ENCODE results near the gene VPS50.

Gene VPS50

DNA sequence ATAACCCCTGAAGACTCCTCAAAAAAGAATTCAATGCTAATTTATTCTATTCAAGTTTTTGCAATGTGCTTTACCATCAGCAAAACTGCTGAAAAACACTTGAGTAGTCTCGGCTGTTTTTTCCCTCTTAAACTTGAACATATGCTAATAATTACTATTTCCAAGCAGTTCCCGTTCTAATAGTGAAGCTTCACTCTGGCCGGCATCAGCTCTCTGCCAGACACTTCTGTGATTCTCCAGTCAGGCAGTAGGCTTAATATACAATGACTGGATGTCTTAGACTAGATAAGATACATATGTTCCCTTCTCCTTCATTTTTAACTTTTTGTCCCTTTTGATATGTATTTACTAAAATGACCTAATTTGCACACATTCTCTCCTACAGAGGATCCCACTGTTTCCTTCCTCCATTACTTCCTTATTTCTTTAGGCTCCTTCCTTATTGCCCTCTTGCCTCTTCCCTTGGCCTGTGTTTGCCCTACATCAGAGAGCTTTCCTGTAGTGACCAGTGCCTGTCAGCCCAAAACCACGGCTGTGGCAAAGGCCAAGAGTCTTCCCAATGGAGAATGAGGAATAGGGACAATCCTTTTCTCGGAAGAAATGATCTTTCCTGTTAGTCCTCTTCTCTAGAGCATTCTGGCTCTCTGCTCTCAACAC is 29.4 kb upstream of the VPS50 start:
- Histone ChIP-seq H3K79me2 (ENCODE audit: insufficient read depth, low read length) (no peaks in the 10 kb centered on the region), H3K9ac (ENCODE audit: low read depth, low read length, poor library complexity, severe bottlenecking) (no peak overlapping the region), H4K20me1 (ENCODE audit: insufficient read depth, low read length, poor library complexity, severe bottlenecking) (no peaks in the 10 kb centered on the region), H2AFZ (ENCODE audit: low read length) (no peak overlapping the region), H3F3A (ENCODE audit: low read depth) (no peaks in the 10 kb centered on the region), H3K27me3 (ENCODE audit: insufficient read depth, low read length, poor library complexity, severe bottlenecking) (peaks cover 10% of the 10 kb centered on the region), H3K4me2 (ENCODE audit: low read depth, low read length, poor library complexity, severe bottlenecking) (no peak overlapping the region), H3K4me1 (ENCODE audit: insufficient read depth, low read length, poor library complexity, severe bottlenecking) (no peaks in the 10 kb centered on the region), H3K9me2 (replicated peaks; ENCODE audit: low read depth, low read length) (no peaks in the 10 kb centered on the region), H3K4me3 (ENCODE audit: low read length, poor library complexity, severe bottlenecking) (no peak overlapping the region), H3K9me3 (ENCODE audit: insufficient read depth, low read depth, low read length) (no peaks in the 10 kb centered on the region), H3K36me3 (ENCODE audit: insufficient read depth, low read length) (no peaks in the 10 kb centered on the region)
- no peak for TF ChIP-seq EZH2phosphoT487 (IDR thresholded peaks at IDR 0.05; ENCODE audit: borderline replicate concordance)
- TF ChIP-seq, protein P1, sequence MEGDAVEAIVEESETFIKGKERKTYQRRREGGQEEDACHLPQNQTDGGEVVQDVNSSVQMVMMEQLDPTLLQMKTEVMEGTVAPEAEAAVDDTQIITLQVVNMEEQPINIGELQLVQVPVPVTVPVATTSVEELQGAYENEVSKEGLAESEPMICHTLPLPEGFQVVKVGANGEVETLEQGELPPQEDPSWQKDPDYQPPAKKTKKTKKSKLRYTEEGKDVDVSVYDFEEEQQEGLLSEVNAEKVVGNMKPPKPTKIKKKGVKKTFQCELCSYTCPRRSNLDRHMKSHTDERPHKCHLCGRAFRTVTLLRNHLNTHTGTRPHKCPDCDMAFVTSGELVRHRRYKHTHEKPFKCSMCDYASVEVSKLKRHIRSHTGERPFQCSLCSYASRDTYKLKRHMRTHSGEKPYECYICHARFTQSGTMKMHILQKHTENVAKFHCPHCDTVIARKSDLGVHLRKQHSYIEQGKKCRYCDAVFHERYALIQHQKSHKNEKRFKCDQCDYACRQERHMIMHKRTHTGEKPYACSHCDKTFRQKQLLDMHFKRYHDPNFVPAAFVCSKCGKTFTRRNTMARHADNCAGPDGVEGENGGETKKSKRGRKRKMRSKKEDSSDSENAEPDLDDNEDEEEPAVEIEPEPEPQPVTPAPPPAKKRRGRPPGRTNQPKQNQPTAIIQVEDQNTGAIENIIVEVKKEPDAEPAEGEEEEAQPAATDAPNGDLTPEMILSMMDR (conservative IDR thresholded peaks at IDR 0.05; ENCODE audit: low read length) = no peak

DNA sequence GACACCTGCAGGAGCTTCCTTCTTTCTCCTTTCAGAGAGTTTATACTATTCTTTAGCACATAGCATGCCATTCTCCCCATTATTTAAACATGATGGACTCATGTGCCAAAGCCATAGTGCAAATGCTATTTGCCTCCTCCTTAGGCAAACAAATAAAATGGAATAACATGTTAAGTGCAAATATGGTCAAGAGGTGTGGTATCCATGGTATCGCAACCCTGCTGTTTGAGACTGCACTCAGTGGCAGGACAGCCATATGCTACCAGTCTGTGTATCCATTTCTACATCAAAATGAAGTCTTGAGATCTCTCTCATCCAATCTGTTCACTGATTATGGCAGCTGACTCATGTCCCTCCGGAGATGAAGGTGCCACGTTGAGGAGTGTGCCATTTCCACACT is 28.7 kb upstream of the VPS50 start:
- Histone ChIP-seq H3K4me1 (ENCODE audit: insufficient read depth, low read length, poor library complexity, severe bottlenecking) (no peaks in the 10 kb centered on the region), H2AFZ (ENCODE audit: low read length) (no peak overlapping the region), H3K36me3 (ENCODE audit: insufficient read depth, low read length) (no peaks in the 10 kb centered on the region), H3K9me3 (ENCODE audit: insufficient read depth, low read depth, low read length) (no peaks in the 10 kb centered on the region), H3K9me2 (replicated peaks; ENCODE audit: low read depth, low read length) (no peaks in the 10 kb centered on the region), H3K79me2 (ENCODE audit: insufficient read depth, low read length) (no peaks in the 10 kb centered on the region), H3K4me3 (ENCODE audit: low read length, poor library complexity, severe bottlenecking) (no peak overlapping the region), H3F3A (ENCODE audit: low read depth) (no peaks in the 10 kb centered on the region), H4K20me1 (ENCODE audit: insufficient read depth, low read length, poor library complexity, severe bottlenecking) (no peaks in the 10 kb centered on the region), H3K9ac (ENCODE audit: low read depth, low read length, poor library complexity, severe bottlenecking) (no peak overlapping the region), H3K27me3 (ENCODE audit: insufficient read depth, low read length, poor library complexity, severe bottlenecking) (peaks cover 12% of the 10 kb centered on the region), H3K4me2 (ENCODE audit: low read depth, low read length, poor library complexity, severe bottlenecking) (no peak overlapping the region)
- TF ChIP-seq, protein P1 (conservative IDR thresholded peaks at IDR 0.05; ENCODE audit: low read length) = no peak
- no peak for TF ChIP-seq EZH2phosphoT487 (IDR thresholded peaks at IDR 0.05; ENCODE audit: borderline replicate concordance)

DNA sequence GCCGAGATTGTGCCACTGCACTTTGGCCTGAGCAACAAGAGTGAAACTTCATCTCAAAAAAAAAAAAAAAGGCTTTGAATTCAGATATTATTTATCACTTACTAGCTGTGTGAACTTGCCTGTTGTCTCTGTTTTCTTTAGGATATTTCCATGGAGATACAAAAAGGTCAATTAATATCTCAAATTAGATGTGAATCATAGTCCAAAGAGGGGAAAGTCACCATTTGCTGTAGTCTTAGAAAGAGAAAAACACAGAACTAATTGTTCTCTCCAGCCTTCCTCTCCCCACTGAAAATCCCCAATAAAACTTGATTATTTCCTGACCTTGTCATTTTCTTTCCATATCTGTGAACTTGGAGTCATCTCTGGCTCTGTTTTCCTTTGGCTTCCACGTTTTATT is 27.1 kb upstream of the VPS50 start:
- H3K79me2 ChIP-seq (ENCODE audit: insufficient read depth, low read length) = no peaks in the 10 kb centered on the region
- no peaks in the 10 kb centered on the region for H4K20me1 ChIP-seq (ENCODE audit: insufficient read depth, low read length, poor library complexity, severe bottlenecking)
- H3K4me2 ChIP-seq (ENCODE audit: low read depth, low read length, poor library complexity, severe bottlenecking) = no peak overlapping the region
- H3K9me3 ChIP-seq (ENCODE audit: insufficient read depth, low read depth, low read length) = no peaks in the 10 kb centered on the region
- H3K4me1 ChIP-seq (ENCODE audit: insufficient read depth, low read length, poor library complexity, severe bottlenecking) = no peaks in the 10 kb centered on the region
- H3F3A ChIP-seq (ENCODE audit: low read depth) = no peaks in the 10 kb centered on the region
- no peaks in the 10 kb centered on the region for H3K9me2 ChIP-seq (replicated peaks; ENCODE audit: low read depth, low read length)
- H3K9ac ChIP-seq (ENCODE audit: low read depth, low read length, poor library complexity, severe bottlenecking) = no peak overlapping the region
- H3K36me3 ChIP-seq (ENCODE audit: insufficient read depth, low read length) = no peaks in the 10 kb centered on the region
- no peak overlapping the region for H3K4me3 ChIP-seq (ENCODE audit: low read length, poor library complexity, severe bottlenecking)
- no peak overlapping the region for H2AFZ ChIP-seq (ENCODE audit: low read length)
- TF ChIP-seq, protein P1 (conservative IDR thresholded peaks at IDR 0.05; ENCODE audit: low read length) = no peak
- no peak for TF ChIP-seq EZH2phosphoT487 (IDR thresholded peaks at IDR 0.05; ENCODE audit: borderline replicate concordance)
- H3K27me3 ChIP-seq (ENCODE audit: insufficient read depth, low read length, poor library complexity, severe bottlenecking) = peaks cover 12% of the 10 kb centered on the region

Data from Loucy (cell line).